B cell (primary cell): Measurements from ENCODE around the gene DPH1.

ENCODE experiments used
- CTCF ChIP-seq: fragments of 200-600 bp; IDR thresholded peaks from one replicate; pipeline ENCODE4 v1.8.0; 2022; ENCODE audit warnings: antibody characterized with exemption, mild to moderate bottlenecking
- EZH2 ChIP-seq: IDR thresholded peaks from 2 replicates; pipeline ENCODE4 v1.6.1; 2012; ENCODE audit warnings: borderline replicate concordance, low read depth, mild to moderate bottlenecking, moderate library complexity, low read length; ENCODE audit not compliant: insufficient read depth, poor library complexity, severe bottlenecking

- TF ChIP-seq CTCF (no peak), EZH2 (no peak)
Measured at GRCh38 chr17:2048805-2049204, 18.9 kb downstream of the DPH1 start.
